Astrocyte (in vitro differentiated cells and primary cell): ENCODE data around the gene CROCC2. TPM values are rescaled to one million over a fixed set of nuclear protein-coding genes. Genes with fewer than 3 reads are reported as not detected.

ENCODE experiments used
- DNase-seq: peaks from one replicate; pipeline ENCODE4 v3.0.0-alpha.2; 2010; ENCODE audit warnings: low read depth
- FAIRE-seq: peaks from 2 replicates; lab custom pipeline; 2011; peaks lifted over from hg19 to GRCh38; lab: Jason Lieb, UNC
- H2AFZ ChIP-seq: 2 replicates; pipeline ENCODE4 v1.6.0; 2012; ENCODE audit warnings: low read depth, low read length, inconsistent platforms
- H3K27ac ChIP-seq: 2 replicates; pipeline ENCODE4 v1.5.1; 2011; ENCODE audit warnings: low read depth, low read length, inconsistent platforms
- H3K27me3 ChIP-seq: 2 replicates; pipeline ENCODE4 v1.6.0; 2011; ENCODE audit warnings: low read length, inconsistent platforms; ENCODE audit not compliant: insufficient read depth
- H3K36me3 ChIP-seq: 2 replicates; pipeline ENCODE4 v1.5.1; 2011; ENCODE audit warnings: low read length, inconsistent platforms; ENCODE audit not compliant: insufficient read depth
- H3K4me1 ChIP-seq: 2 replicates; pipeline ENCODE4 v1.5.1; 2011; ENCODE audit warnings: low read length, inconsistent platforms; ENCODE audit not compliant: insufficient read depth
- H3K4me2 ChIP-seq: 2 replicates; pipeline ENCODE4 v1.6.0; 2012; ENCODE audit warnings: low read length, inconsistent platforms
- H3K4me3 ChIP-seq: 2 replicates; pipeline ENCODE4 v1.5.1; 2011; ENCODE audit warnings: low read depth, mild to moderate bottlenecking, low read length, inconsistent platforms; ENCODE audit not compliant: insufficient read depth
- H3K79me2 ChIP-seq: 2 replicates; pipeline ENCODE4 v1.6.0; 2012; ENCODE audit warnings: mild to moderate bottlenecking, low read length, inconsistent platforms; ENCODE audit not compliant: insufficient read depth
- H3K9ac ChIP-seq: 2 replicates; pipeline ENCODE4 v1.6.0; 2012; ENCODE audit warnings: mild to moderate bottlenecking, low read length, inconsistent platforms
- H3K9me3 ChIP-seq: 2 replicates; pipeline ENCODE4 v1.5.1; 2012; ENCODE audit warnings: low read depth, mild to moderate bottlenecking, low read length, inconsistent platforms; ENCODE audit not compliant: insufficient read depth
- H4K20me1 ChIP-seq: 2 replicates; pipeline ENCODE4 v1.6.0; 2012; ENCODE audit warnings: low read length, inconsistent platforms; ENCODE audit not compliant: insufficient read depth
- H3K27ac Mint-ChIP-seq: one replicate; pipeline ENCODE4 v1.8.0; 2021; ENCODE audit warnings: mild to moderate bottlenecking, mixed read lengths; ENCODE audit not compliant: unreplicated experiment
- H3K27me3 Mint-ChIP-seq: one replicate; pipeline ENCODE4 v1.8.0; 2021; ENCODE audit warnings: low read depth, mixed read lengths; ENCODE audit not compliant: unreplicated experiment
- H3K36me3 Mint-ChIP-seq: one replicate; pipeline ENCODE4 v1.8.0; 2021; ENCODE audit warnings: low read depth, mixed read lengths; ENCODE audit not compliant: unreplicated experiment
- H3K4me1 Mint-ChIP-seq: one replicate; pipeline ENCODE4 v1.8.0; 2021; ENCODE audit warnings: low read depth, mixed read lengths; ENCODE audit not compliant: unreplicated experiment
- H3K4me3 Mint-ChIP-seq: one replicate; pipeline ENCODE4 v1.8.0; 2021; ENCODE audit warnings: mild to moderate bottlenecking, moderate library complexity, mixed read lengths; ENCODE audit not compliant: unreplicated experiment
- H3K9me3 Mint-ChIP-seq: one replicate; pipeline ENCODE4 v1.8.0; 2021; ENCODE audit warnings: mild to moderate bottlenecking, mixed read lengths; ENCODE audit not compliant: unreplicated experiment
- EZH2 ChIP-seq: IDR thresholded peaks from 2 replicates; pipeline ENCODE4 v1.6.1; 2012; ENCODE audit warnings: mild to moderate bottlenecking, low read length, inconsistent platforms; ENCODE audit not compliant: insufficient read depth
- total RNA-seq: library from RNA; stranded (reverse); gene quantifications from 2 replicates; pipeline ENCODE4 v1.2.1, GENCODE V29; 2021
- TF ChIP-seq, protein P1 (sequence below): IDR thresholded peaks from 2 replicates; pipeline ENCODE4 v1.5.1; 2011; ENCODE audit warnings: low read depth, mild to moderate bottlenecking, inconsistent platforms, low read length, moderate library complexity; ENCODE audit not compliant: insufficient read depth

The CROCC2 gene
- total RNA-seq, 1 donor from 2014 or later: not detected

DNA sequence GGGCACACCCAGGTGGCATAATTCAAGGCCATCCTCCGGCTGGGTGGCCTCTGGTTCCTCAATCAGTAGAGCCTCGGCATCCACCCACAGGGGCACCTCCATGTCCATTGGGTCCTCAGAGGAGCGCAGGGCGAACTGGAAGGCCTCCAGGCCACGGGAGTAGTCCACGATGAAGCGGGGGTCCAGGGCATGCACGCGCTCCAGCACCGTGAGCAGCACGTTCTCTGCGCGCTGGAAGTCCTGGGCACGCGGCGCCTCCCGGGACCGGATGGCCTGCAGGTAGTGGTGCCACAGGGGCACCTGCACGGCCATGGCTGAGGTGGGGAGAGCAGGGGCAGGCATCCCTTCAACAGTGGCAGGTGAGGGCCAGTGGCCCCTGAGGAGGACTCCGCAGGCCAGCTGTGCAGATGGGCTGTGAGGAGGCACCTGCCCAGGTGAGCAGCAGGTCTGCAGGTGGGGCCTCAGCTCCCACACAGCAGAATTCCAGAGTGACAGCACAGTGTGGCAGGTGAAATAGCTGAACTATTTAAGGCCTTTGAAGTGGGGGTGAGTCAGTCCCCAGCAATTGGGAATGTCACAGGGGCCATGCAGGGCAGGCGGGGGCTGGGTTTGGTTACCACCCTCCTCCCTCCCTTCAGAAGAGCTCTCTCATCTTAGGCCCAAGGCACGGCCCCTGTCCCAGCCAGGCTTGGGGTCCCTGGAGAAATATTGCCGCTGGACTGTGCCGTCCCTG lies 10.3 kb upstream of the CROCC2 start, which contains the start of gene MAB21L4:
Gene MAB21L4 (minus strand): TSS at position 501 of the 733 bp plus-strand sequence. CDS start 159 bp downstream, at position 342.
- Mint-ChIP-seq H3K4me3 (no peak within 1 kb of the TSS), H3K9me3 (no peaks in the 10 kb centered on the region), H3K27me3 (peaks cover 23% of the 10 kb centered on the region), H3K4me1 (peaks cover 2% of the 10 kb centered on the region), H3K27ac (no peak within 1 kb of the TSS), H3K36me3 (no peaks in the 10 kb centered on the region)
- Histone ChIP-seq H3K27ac (no peak within 1 kb of the TSS), H2AFZ (no peak within 1 kb of the TSS), H3K4me1 (peaks cover 3% of the 10 kb centered on the region), H3K36me3 (no peaks in the 10 kb centered on the region), H4K20me1 (no peaks in the 10 kb centered on the region), H3K9me3 (no peaks in the 10 kb centered on the region), H3K9ac (no peak within 1 kb of the TSS), H3K4me2 (no peak within 1 kb of the TSS), H3K27me3 (no peaks in the 10 kb centered on the region), H3K4me3 (no peak within 1 kb of the TSS), H3K79me2 (no peaks in the 10 kb centered on the region)
- TF ChIP-seq, protein P1, sequence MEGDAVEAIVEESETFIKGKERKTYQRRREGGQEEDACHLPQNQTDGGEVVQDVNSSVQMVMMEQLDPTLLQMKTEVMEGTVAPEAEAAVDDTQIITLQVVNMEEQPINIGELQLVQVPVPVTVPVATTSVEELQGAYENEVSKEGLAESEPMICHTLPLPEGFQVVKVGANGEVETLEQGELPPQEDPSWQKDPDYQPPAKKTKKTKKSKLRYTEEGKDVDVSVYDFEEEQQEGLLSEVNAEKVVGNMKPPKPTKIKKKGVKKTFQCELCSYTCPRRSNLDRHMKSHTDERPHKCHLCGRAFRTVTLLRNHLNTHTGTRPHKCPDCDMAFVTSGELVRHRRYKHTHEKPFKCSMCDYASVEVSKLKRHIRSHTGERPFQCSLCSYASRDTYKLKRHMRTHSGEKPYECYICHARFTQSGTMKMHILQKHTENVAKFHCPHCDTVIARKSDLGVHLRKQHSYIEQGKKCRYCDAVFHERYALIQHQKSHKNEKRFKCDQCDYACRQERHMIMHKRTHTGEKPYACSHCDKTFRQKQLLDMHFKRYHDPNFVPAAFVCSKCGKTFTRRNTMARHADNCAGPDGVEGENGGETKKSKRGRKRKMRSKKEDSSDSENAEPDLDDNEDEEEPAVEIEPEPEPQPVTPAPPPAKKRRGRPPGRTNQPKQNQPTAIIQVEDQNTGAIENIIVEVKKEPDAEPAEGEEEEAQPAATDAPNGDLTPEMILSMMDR: no peak
- TF ChIP-seq EZH2: no peak
- DNase-seq: no peak
- no peak for FAIRE-seq

DNA sequence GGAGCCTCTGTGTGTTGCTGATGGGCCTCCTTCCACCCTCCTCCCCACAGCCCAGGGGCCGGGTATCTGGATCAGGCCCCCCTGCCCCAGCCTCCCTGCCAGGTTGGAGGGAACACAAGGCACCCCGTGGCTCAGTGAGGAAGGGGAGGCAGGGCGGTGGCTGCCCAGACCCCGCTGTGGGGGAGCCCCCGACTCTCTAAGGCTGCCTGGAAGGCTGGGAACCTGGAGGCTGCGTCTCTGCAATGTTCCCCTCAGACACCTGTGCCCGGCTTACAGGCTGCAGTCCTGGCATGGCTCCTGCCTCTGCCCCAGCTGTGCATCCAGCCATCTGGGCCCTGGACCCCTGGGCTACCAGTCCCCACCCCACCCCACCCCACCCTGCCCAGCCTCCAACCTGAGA lies 9.7 kb upstream of the CROCC2 start:
- Histone ChIP-seq H3K9me3 (peaks cover 2% of the 10 kb centered on the region), H3K79me2 (no peaks in the 10 kb centered on the region), H3K4me3 (no peak overlapping the region), H3K36me3 (no peaks in the 10 kb centered on the region), H3K4me1 (peaks cover 3% of the 10 kb centered on the region), H3K27me3 (no peaks in the 10 kb centered on the region), H2AFZ (no peak overlapping the region), H3K4me2 (no peak overlapping the region), H3K9ac (no peak overlapping the region), H4K20me1 (no peaks in the 10 kb centered on the region), H3K27ac (no peak overlapping the region)
- Mint-ChIP-seq H3K4me1 (peaks cover 2% of the 10 kb centered on the region), H3K4me3 (no peak overlapping the region), H3K27me3 (peaks cover 23% of the 10 kb centered on the region), H3K27ac (no peak overlapping the region), H3K9me3 (no peaks in the 10 kb centered on the region), H3K36me3 (no peaks in the 10 kb centered on the region)
- FAIRE-seq (no peak), DNase-seq (no peak)
- TF ChIP-seq, protein P1: no peak
- no peak for TF ChIP-seq EZH2
